C4-2B (cell line): Measurements from ENCODE around the gene VAV3.

Experiments
- H3K27ac ChIP-seq: fragments of 450-650 bp; 2 replicates; pipeline ENCODE4 v1.5.1; 2017
- ZFX ChIP-seq: fragments of 450-650 bp; IDR thresholded peaks from 2 replicates; pipeline ENCODE4 v1.6.1; 2017
- TF ChIP-seq, protein P1 (sequence below): fragments of 450-650 bp; conservative IDR thresholded peaks from 2 replicates; pipeline ENCODE4 v1.5.1; 2017; ENCODE audit warnings: mild to moderate bottlenecking

The VAV3 gene

GRCh38 chr1:107550358-107550757 lies 414.6 kb downstream of the VAV3 start:
- no peak for TF ChIP-seq ZFX
- TF ChIP-seq, protein P1, sequence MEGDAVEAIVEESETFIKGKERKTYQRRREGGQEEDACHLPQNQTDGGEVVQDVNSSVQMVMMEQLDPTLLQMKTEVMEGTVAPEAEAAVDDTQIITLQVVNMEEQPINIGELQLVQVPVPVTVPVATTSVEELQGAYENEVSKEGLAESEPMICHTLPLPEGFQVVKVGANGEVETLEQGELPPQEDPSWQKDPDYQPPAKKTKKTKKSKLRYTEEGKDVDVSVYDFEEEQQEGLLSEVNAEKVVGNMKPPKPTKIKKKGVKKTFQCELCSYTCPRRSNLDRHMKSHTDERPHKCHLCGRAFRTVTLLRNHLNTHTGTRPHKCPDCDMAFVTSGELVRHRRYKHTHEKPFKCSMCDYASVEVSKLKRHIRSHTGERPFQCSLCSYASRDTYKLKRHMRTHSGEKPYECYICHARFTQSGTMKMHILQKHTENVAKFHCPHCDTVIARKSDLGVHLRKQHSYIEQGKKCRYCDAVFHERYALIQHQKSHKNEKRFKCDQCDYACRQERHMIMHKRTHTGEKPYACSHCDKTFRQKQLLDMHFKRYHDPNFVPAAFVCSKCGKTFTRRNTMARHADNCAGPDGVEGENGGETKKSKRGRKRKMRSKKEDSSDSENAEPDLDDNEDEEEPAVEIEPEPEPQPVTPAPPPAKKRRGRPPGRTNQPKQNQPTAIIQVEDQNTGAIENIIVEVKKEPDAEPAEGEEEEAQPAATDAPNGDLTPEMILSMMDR = no peak
- H3K27ac ChIP-seq = no peak overlapping the region

DNA sequence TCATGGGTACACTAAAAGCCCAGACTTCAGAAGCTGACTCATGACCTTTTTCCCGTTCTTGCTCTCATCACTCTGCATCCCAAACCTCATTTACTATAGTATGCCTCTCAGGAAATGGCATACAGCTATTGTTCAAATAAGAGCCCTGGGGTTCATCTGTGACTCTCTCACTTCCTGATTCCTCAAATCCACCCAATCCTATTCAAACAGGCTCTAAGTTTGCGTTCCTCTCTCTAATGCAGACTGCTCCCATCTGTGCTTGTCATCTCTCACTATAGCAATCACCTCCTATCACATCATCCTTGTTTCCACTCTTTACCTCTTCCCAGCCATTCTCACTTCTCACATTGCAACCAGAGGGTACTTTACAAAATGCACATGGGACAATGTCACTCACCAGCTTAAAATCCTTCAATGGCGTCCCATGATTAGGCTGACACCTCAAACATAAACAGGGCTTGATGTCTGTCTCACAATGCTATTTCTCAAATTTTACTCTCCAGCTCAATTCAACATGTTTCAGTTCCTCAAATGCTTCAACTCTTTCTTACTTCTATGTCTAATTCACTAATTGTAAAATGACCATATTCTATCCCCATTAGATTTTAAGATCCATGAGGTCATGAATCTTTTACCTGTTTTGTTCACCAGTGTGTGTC lies 415.7 kb downstream of the VAV3 start:
- H3K27ac ChIP-seq = no peak overlapping the region
- TF ChIP-seq, protein P1 = no peak
- no peak for TF ChIP-seq ZFX

DNA sequence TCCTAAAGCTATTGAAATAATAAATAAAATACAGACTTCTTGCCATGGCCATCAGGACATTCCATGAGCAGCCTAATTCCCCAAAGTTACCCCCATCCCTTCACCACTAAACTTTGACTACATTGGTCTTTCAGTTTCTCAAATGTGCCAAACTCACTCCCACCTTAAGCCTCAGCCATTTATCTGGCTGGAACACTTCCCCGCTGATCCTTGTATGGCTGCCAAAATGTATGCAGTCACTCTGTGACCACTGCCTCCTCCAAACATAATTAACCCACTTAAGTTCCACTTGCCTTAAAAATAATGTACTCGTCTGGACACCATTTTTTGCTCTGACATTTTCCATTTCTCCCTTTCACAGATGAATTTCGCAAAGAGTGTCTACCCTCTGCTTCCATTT lies 416.7 kb downstream of the VAV3 start:
- no peak for TF ChIP-seq ZFX
- TF ChIP-seq, protein P1 = no peak
- H3K27ac ChIP-seq = no peak overlapping the region

GRCh38 chr1:107547363-107548155 lies 417.4 kb downstream of the VAV3 start:
- TF ChIP-seq, protein P1 = no peak
- TF ChIP-seq ZFX = no peak
- H3K27ac ChIP-seq = no peak overlapping the region

DNA sequence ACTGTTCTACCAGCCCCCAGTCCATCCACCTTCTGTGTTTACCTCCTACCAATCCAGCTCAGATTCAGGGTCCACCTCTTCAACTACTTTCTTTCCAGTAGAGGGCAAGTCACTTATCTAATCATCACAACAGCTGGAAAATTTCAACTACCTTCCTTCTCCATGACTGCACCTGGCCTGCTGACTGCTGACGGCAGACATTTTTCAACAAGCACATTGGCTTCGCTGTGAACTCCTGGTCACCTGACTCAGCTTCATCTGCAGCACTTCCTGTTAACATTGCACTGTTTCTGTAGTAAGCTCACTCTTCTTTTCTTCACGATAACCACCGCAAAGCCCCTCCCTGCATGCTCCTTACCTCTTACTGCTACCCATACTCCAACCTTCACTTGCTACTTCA lies 418.4 kb downstream of the VAV3 start:
- TF ChIP-seq ZFX = no peak
- TF ChIP-seq, protein P1 = no peak
- no peak overlapping the region for H3K27ac ChIP-seq

DNA sequence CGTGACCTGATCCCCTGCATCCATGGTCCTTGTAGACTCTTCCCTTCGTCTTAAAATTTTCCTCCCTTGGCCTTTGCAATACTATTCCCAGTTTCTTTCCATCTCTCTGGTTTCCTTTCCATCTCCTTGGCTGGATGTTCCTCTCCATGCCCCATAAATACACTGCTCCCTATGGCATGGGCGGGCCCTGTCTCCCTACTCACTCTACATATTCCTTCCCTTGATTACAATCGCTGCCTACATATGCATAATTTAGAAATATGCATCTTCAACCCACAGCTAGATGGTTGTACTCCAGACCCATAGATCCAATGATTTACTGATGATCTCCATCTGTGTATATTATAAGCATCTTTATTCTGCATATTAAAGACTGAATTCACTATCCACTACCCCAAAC lies 419.1 kb downstream of the VAV3 start:
- no peak for TF ChIP-seq ZFX
- TF ChIP-seq, protein P1 = no peak
- H3K27ac ChIP-seq = no peak overlapping the region

DNA sequence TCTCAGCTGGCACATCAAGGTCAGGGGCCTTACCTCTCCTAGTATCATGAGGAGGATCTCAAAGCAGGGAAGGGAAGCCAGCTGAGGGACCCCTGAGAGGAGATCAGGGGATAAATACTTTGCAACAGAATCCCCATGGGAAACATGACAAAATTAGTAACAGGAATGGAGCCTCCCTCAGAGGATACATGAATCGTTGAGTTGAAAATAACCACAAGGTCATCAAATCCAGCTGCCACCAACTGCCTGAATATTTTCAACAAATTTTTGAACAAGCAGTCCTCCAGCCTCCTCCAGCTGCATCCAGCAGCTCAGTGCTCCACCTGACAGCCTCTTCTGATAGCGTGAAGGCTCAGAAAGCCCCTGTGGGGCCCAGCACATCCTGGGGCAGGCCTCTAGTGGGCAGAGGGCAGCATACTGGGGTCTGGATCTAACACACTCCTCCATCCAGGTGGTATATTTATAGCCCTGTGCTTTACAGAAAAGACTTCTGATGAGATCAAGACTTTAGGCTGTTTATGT lies 419.9 kb downstream of the VAV3 start:
- no peak overlapping the region for H3K27ac ChIP-seq
- TF ChIP-seq, protein P1 = no peak
- TF ChIP-seq ZFX = no peak
